ENCODE measurements around the gene IRF2BP2. TPM values are rescaled to one million over a fixed set of nuclear protein-coding genes. Genes with fewer than 3 reads are reported as not detected.

The IRF2BP2 gene
- total RNA-seq, 1 donor from 2014 or later = 170 TPM

GRCh38 chr1:234556245-234556943 is 53.6 kb downstream of the IRF2BP2 start:
- no peaks in the 10 kb centered on the region for H3K4me1 Mint-ChIP-seq (ENCODE audit: unreplicated experiment)
- H3K36me3 Mint-ChIP-seq (ENCODE audit: unreplicated experiment) = no peaks in the 10 kb centered on the region
- TF ChIP-seq, protein P1, sequence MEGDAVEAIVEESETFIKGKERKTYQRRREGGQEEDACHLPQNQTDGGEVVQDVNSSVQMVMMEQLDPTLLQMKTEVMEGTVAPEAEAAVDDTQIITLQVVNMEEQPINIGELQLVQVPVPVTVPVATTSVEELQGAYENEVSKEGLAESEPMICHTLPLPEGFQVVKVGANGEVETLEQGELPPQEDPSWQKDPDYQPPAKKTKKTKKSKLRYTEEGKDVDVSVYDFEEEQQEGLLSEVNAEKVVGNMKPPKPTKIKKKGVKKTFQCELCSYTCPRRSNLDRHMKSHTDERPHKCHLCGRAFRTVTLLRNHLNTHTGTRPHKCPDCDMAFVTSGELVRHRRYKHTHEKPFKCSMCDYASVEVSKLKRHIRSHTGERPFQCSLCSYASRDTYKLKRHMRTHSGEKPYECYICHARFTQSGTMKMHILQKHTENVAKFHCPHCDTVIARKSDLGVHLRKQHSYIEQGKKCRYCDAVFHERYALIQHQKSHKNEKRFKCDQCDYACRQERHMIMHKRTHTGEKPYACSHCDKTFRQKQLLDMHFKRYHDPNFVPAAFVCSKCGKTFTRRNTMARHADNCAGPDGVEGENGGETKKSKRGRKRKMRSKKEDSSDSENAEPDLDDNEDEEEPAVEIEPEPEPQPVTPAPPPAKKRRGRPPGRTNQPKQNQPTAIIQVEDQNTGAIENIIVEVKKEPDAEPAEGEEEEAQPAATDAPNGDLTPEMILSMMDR (IDR thresholded peaks at IDR 0.05) = no peak
- no peak overlapping the region for H3K4me3 Mint-ChIP-seq (ENCODE audit: unreplicated experiment)
- no peaks in the 10 kb centered on the region for H3K27me3 Mint-ChIP-seq (ENCODE audit: unreplicated experiment)
- no peaks in the 10 kb centered on the region for H3K9me3 Mint-ChIP-seq (ENCODE audit: unreplicated experiment)
- no peak overlapping the region for H3K27ac Mint-ChIP-seq (ENCODE audit: unreplicated experiment)
- DNase-seq (ENCODE audit: extremely low spot score, unreplicated experiment) = no peak

DNA sequence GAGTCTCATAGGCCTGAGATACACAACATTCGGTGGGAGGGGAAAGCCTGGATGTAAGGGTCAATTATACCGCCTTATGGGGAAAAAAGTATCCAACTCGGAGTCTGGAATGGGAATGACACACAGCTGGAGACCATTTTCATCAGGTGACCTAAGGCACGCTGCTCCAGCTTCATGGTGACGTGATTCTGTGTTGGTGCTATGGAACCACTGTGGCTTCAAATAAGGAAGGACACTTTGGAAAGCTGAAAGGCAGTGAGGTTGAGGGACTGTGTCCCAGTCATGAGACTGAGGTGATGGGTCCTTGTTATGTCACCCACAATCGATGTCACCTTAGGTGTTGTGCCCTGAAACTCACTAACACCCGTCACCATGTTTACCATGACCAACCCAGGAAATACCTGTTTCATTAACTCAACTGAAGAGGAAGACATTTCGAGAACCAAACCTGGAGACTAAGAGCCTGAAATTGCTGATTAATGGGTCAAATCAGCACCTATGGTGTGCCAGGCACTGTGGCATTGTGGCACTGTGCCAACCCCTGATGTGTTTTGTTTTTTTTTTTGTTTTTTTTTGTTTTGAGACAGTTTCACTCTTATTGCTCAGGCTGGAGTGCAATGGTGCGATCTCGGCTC is 54.5 kb downstream of the IRF2BP2 start:
- Mint-ChIP-seq H3K27ac (ENCODE audit: unreplicated experiment) (no peak overlapping the region), H3K27me3 (ENCODE audit: unreplicated experiment) (no peaks in the 10 kb centered on the region), H3K4me3 (ENCODE audit: unreplicated experiment) (no peak overlapping the region)

GRCh38 chr1:234554698-234555311 is 55.2 kb downstream of the IRF2BP2 start:
- Mint-ChIP-seq H3K9me3 (ENCODE audit: unreplicated experiment) (no peaks in the 10 kb centered on the region), H3K27me3 (ENCODE audit: unreplicated experiment) (no peaks in the 10 kb centered on the region), H3K4me3 (ENCODE audit: unreplicated experiment) (no peak overlapping the region), H3K36me3 (ENCODE audit: unreplicated experiment) (no peaks in the 10 kb centered on the region), H3K27ac (ENCODE audit: unreplicated experiment) (no peak overlapping the region), H3K4me1 (ENCODE audit: unreplicated experiment) (no peaks in the 10 kb centered on the region)
- TF ChIP-seq, protein P1 (IDR thresholded peaks at IDR 0.05) = no peak
- no peak for DNase-seq (ENCODE audit: extremely low spot score, unreplicated experiment)

More for the DNA sequence above, 54.5 kb downstream of the IRF2BP2 start:
- TF ChIP-seq, protein P1 (IDR thresholded peaks at IDR 0.05) = no peak
- peak; percentile 10 for DNase-seq (ENCODE audit: extremely low spot score, unreplicated experiment)
- H3K36me3 Mint-ChIP-seq (ENCODE audit: unreplicated experiment) = no peaks in the 10 kb centered on the region
- H3K4me1 Mint-ChIP-seq (ENCODE audit: unreplicated experiment) = no peaks in the 10 kb centered on the region
- H3K9me3 Mint-ChIP-seq (ENCODE audit: unreplicated experiment) = no peaks in the 10 kb centered on the region

Other genes starting within 250 kb of the IRF2BP2 start
- gene COA6, start 236.7 kb downstream of the IRF2BP2 start, total RNA-seq = 28.7 and 28.8 TPM in 2 replicates
- gene TARBP1, start 131.0 kb downstream of the IRF2BP2 start, total RNA-seq = 19.0 and 21.4 TPM in 2 replicates